SW 1271 (cell line): Measurements from ENCODE around the gene TNNT3.
"Not testable (repeated sequence)": the region's sequence is repeated elsewhere in the genome, so short reads cannot be mapped to it uniquely, and the experiment has no call there.

Source experiments
- DNase-seq, 2 experiments: peaks; one replicate each; lab custom pipeline; 2025; lab: John Stamatoyannopoulos, UW

TNNT3 gene

DNA sequence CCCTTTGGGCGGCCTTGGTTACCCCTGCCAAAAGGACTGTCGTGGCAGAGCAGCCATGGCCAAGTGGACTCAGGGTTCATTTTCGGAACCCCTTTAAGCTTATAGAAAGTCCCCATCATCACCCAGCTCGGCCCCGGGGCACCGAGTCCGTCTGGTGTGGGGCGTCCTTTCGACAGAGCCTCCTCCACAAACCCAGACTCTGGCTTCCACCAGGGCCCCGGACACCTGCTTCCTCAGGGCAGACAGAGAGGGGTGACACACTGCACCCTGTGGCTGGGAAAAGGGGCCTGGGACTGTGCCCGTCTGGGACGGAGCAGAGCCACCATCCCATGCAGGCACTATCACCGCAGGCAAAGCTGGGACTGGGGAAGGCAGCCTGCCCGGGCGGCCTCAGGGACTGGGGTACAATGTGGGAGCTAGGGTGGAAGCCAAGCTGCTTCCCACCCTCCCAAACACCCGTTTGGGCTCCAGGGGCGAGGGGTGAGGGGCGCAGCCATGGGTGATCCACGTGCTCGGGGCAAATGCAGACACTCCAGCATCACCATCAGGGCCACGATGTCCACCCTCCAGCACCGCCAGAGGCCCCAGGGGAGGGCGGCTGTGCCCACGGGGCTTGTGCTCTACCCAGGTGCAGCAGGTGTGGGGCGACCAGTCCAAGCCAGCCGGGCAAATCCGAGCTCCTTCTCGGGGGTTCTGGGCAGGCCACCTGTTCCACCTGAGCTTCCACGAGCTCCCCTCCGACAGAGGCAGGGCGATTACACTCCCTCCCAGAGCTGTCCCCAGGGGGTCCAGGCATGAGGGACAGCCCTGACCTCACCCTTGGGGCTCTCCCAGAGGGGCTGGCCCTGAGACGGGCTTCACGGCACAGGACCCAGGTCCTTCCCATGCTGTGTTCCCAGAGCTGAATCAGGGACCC is 15.9 kb downstream of the TNNT3 start:
- no peak for DNase-seq

DNA sequence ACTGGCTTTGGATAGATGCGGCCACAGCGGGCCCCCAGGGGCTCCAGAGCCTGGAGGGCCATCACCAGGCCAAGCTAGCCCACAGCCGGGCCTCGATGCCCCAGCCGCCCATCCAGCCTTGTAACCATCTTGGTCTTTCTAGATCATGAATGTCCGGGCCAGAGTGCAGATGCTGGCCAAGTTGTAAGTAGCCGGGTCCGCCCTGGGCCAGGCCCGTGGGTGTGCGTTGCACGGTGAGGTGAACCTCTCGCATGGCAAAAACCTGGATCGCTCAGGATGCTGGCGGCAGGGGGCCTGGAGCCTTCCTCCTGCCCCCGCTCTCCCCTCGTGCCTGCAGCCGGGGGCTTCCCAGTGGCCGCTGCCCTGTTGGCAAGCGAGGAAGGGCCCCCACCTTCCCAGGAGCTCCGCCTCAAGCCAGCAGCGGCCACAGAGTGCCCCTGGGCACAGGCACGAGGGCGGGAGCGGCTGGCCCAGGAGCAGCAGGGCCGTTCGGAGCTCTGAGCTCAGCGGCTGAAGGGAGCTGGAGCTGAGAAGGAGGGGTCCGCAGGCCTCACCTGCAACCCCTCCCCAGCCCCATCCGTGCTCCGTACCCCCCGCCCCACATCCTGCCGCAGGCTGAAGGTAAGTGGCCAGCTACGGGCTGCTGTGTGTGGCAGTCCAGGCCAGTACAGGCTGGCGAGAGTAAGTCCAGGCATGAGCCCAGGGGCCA is 16.7 kb downstream of the TNNT3 start:
- no peak for DNase-seq

DNA sequence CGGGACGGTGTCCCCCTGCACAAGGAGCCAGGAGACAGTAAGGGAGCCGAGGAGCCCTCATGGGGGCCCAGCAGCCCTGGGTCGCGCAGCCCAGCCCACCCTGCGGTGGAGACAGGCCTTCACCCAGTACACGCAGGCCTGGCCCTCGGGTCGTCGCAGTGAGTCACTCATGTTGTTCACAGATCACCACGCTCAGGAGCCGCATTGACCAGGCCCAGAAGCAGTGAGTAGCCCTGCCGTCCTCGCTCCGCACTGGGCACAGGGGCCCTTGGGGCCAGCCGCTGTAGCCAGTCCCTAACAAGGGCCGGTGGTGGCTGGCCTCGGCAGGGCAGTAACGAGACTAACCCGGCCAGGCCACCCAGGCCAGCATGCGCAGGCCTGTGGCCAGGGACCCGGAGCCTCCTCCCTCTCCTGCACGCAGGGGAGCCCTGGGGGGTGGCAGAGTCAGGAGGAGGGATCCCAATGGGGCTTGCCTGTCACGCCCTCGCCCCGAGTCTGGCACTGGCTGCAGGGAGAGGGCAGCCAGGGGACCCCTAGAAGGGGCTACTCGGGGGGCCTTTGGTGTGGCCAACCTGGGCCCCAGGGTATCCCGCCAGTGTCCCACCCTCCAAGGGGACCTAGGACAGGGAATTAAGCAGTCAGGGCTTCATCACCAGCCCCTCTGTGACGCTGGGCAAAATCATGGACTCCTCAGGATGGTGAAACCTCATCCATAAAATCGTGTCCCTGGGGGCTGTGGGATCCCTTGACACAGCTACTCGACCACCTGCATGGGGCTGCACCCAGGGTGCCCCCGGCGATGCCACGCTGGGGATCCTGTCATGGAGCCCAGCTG is 17.5 kb downstream of the TNNT3 start:
- no peak for DNase-seq

DNA sequence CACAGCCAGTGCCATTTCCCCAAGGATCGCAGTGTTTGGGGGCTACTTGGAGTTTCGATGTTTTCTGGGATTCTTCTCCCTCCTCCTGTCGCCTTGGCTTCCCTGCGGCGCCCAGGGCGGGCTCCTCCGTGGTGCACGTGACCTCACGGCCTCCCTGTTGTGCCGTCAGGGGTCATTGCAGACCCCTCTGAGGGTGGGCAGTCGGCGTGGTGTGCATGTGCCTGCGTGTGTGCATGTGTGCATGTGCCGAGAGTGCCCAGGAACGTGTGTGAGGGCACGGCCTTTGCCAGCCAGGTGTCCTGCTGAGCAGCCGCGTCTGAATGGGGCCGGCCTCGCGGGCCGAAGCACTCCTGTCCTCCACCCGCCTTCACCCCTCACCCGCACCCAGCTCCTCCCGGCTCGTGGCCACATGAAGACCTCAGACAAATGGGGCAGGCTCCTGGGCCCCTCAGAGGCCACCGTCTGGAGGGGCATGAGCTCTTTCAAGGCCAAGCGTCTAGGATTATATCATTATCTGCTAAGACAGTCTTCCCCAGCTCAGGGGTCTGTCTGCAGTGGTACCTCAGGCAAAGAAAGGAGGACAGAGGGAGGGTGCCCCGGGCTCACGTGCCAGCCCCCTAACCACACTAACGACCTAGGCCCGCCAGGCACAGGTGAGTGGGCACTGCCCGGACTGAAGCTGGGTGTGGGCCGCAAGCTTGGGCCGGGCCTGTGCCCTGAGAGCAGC is 18.3 kb downstream of the TNNT3 start:
- no peak for DNase-seq

DNA sequence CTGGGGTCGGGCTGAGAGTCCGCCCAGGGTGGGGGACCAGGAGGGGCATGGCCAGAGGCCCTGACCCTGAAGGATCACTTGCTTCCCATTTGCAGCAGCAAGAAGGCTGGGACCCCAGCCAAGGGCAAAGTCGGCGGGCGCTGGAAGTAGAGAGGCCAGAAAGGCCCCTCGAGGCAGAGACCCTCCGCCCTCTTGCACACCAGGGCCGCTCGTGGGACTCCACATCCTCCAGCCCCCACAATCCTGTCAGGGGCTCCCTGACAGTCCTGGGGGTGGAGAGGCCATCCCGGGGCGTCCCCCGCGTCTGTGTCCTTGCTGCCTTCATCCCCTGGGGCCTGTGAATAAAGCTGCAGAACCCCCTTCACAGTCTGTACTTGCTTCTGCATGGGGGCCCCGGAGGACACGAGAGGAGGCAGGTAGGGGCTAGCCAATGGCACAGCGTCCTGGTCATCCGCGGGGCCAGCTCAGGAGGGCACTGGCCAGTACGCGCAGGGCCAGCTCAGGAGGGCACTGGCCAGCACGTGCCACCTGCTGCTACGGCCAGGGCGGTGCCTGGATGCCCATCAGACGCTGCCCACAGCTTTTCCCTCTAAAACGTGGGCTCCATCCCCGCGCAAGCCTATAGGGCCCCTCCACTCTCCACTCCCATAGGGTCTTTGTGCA is 19.0 kb downstream of the TNNT3 start:
- no peak for DNase-seq

DNA sequence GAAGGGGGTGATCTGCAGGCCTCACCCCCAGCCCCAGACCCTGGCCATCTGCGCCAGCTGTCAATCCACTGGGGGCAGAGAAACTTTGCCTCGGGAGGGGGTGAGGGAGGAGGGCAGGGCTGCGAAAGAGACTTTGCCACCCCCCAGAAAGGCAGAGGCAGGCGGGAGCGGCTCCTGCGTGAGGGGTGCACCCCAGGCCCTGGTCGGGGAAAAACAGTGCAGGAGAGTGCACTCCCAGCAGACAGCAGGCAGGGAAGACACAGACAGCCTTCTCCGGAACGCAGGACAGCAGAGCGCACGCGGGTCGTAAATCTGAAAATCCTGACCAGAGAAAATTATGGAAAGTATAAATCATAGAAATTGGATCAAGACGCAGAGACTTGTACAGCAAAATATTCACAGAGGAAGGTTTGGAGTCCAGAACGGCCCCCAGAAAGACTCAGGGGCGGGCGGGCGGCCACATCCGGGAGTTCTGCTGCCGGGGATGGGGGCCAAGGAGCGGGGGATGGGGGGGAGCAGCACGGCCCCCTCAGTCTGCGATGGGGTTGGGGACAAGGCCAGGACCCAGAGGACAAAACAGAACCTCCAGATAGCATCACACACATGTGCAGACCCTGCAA is 19.6 kb downstream of the TNNT3 start:
- DNase-seq: no peak

DNA sequence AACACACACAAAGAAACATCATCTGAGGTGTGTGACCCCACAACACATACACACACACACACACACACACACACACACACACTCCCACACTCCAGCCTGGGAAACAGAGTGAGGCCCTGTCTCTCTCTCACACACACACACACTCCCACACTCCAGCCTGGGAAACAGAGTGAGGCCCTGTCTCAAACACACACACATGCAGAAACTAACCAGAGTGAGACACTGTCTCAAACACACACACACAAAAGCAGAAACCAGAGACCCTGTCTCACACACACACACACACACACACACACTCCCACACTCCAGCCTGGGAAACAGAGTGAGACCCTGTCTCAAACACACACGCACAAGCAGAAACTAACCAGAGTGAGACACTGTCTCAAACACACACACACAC is 20.3 kb downstream of the TNNT3 start:
- not testable (repeated sequence) for DNase-seq

DNA sequence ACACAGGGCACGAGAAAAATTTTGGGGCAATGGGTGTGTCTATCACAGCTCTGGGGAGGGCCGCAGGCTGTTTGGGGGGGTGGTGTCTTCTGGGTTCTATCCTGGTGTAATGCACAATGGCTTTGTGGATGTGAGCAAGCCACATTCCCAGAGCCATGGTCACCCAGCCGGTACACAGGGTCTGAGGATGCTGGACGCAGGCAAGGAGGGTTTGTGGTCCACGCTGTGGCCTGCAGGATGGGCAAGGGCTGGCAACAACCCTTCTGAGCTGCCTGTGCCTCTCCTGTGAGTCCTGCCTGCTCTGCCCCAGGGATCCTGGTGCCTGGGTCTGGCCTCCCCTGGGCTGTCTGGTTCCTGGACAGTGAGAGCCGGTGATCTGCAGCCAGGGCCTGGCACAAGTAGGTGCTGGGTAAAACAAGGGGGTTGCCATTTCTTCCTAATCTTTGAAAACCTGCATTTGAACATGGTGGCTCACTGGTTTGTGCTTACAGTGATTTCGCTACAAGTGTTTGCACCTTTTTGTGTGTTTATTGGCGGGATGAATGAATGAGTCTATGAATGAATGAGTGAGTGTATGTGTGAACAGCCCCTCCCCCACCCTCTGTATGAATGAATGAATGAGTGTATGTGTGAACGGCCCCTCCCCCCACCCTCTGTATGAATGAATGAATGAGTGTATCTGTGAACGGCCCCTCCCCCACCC is 23.2 kb downstream of the TNNT3 start:
- no peak for DNase-seq

DNA sequence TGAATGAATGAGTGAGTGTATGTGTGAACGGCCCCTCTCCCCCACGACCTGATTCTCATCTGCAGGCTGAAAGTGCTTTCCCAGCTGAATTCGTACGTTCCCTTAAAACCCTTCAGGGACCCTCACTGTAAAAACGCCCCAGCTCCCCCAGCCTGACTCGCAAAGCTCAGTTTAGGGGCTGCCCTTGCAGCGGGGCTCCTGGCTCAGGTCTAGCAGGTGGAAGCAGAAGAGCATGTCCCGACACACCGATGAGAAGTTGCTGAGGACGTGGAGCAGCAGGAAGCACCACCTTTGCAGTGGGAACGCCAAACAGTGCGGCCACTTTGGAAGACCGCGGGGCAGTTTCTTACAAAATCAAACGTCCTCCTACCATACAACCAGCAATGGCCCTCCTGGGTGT is 24.1 kb downstream of the TNNT3 start:
- no peak for DNase-seq

DNA sequence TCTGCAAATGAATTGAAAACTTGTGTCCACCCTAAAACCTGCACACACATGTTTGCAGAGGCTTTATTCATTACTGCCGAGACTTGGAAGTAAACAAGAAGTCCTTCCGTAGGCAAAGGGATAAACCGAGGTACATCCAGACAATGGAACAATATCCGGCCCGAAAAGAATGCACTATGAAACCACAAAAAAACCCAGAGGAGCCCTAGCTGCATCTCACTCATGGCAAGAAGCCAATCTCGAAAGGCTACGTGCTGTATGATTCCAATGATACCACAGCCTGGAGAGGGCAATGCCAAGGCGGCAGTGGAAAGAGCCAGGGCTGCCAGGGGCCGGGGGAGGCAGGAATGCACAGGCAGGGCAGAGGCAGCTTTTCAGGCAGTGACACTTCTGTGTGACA is 24.5 kb downstream of the TNNT3 start:
- no peak for DNase-seq

DNA sequence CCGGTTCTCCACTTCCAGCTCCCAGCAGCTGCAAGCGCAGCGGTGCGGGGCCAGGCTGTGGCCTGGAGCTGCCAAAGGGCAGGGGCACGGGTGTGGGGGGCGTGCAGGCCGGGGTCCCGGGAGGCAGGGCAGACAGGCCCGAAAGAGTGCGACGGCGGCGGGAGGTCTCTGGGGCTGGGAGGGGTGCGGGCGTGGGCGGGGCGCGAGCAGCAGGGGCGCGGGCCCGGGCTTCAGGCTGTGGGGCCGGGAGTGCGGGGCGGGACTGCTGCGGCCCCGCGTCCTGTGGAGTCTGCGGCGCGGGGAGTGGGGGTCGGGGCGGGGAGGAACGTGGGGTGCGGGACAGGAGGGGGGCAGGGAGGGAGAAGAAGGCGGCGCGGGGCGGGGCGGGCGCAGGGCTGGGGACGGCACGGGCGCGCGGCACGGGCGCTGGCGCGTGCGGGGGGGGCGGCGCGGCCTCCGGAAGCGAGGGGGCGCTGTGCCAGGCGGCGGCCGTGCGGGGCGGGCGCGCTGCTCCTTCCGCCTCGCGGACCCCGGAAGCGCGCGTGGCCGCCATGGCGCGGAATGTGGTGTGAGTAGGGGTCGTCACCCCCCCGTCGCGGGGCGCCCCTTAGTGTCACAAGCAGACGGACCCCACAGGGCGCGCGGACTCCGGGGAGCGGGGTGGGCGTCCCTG is 27.4 kb downstream of the TNNT3 start, which contains the start of gene MRPL23:
Gene MRPL23 (plus strand): TSS at position 521 of the 673 bp plus-strand sequence. CDS start 31 bp downstream, at position 552.
- no peak for DNase-seq

DNA sequence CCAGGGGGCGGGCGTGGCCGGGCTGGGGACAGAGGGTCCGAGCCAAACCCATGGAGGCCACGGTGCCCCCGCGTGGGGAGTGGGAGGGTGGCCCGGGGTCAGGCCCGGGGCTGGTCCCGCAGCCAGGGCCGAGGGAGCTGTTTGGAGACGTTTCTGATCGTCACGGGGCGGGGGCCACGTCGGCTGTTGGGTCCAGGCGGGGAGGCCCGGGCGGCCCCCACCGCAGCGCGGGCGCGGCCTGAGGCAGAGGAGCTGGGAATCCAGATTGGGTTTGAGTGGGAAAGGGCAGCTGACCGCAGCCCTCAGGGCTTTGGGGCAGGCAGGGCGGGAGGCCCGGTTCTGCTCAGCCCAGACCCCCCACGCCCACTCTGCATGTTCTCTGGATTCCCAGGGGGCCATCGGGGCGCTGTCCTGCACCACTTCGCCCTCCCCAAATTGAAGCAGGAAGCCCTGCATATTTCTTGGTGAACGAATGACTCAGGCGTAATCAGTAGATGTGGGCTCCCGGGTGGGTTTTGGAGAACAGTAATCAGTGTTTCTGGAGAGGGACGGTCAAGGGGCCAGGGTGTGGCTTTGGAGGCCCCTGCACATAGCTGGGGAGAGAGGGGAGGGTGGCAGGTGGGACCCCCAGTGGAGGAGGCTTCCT is 28.2 kb downstream of the TNNT3 start:
- no peak for DNase-seq

DNA sequence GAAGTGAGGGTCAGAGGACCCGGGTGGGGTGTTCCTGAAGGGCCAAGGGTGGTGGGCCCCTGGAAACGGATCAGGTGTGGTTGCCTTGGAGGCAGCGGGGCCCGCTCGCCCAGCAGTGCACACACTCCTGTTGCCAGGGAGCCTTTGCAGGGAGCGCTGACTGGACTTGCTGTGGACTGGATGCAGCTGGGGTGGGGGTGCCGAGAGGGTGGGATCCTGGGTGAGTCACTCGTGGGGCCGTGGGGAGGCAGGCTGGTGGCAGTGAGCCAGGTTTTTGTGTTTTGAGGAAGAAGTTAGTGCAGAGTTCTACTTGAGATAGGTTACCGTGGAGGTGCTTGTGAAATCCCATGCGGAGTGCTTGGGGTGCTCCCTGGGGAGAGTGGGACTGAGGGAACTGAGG is 28.9 kb downstream of the TNNT3 start:
- DNase-seq: no peak

DNA sequence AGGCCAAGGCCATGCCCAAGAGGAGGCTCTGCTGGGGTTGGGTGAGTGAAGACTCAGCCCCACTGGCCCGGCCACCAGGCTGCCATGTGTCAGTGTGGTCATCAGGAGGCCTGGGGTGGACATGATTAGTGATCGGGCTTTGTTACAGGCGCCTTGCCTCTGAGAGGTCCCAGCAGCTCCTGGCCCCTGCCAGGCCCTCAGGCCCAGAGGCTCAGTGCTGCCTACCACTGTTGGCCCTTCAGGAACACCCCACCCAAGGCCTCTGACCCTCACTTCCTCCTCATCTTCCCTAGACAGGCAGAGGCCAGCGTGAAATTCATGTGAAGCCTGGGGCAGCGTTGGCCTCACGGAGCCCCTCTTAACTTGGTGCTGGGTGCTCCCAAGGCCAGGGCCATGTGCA is 29.8 kb downstream of the TNNT3 start:
- no peak for DNase-seq

DNA sequence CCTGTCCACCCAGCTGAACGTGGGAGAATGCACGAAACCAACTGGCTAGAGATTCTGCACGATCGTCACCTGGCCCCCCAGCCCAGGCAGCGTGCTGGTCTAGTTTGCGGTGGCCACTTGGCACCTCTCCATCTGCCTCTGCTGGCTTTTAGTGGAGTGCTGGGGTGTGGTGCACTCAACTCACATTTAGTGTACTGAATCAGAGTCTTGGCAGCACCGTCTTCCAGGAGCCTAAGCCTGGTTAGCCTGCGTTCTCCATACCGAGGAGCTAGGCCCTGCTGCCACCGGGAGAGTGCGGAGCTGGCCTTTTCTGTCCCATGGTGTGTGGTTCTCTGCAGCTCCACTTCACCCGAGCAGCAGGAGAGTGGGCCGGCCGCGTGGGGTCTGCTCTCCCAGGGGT is 30.4 kb downstream of the TNNT3 start:
- DNase-seq: no peak

DNA sequence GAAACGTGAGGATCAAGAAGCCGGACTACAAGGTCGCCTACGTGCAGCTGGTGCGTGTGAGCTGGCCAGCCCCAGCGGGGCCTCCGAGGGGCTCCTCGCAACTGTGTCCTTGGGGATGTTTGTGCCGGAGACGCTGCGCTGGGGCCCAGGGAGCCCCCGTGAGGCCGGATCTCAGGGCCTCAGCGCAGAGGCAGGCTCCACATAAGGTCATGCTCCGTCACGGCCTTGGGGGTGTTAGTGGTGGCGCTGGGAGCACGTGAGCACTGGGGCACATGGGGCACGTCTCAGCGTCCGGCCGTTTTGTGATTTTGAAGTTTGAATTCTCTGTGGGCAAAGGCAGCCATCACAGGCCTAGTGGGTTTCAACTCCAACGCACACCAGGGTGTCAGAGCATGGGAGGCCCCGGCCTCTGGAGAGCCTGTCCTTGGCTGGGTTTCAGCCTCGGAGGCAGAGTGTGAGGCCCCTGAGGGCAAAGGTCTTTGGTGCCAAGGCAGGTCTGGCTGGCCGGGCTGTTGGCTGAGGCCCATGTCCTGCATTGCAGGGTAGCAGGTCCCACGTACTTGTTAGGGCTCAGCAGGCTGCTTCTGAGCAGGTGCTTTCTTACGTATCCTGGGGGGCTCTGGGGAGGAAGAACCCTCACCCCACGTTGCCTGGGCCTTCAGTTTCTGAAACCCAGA is 33.4 kb downstream of the TNNT3 start:
- DNase-seq: no peak

DNA sequence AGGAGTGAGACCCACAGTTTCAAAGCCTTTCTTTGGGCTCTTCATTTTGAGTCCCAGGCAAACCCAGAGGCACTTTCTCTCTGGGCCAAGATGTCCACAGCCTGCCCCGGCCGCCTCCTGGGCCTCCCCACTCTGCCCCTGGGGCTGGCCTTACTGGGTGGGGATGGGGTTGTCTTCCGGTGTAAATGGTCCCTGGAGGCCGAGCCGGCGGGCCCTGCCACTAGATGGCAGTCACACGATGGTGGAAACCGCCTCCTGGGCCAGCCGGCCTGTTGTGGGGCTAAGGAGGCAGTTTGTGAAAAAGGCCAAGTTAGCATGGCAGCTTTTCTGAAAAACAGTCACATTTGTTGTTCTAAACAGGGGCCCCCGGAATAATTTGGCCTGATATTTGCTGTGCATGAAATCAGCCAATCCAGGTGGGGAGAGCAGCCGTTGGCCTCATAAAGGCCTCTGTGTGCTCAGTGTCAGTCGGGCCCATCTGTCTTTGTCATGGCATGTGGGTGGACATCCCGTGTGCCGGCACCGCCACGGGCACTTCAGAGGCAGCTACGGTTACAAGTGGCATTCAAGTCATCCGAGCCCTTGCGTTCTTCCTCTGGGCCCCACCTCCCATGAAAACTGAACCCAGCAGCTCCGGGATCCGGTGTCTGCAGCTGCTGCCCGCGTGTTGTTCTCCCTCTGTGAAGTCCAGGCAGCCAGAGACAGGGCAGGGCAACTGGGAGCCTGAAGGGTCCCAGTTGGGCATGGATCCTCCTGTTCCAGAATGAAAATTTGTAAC is 34.2 kb downstream of the TNNT3 start:
- no peak for DNase-seq

DNA sequence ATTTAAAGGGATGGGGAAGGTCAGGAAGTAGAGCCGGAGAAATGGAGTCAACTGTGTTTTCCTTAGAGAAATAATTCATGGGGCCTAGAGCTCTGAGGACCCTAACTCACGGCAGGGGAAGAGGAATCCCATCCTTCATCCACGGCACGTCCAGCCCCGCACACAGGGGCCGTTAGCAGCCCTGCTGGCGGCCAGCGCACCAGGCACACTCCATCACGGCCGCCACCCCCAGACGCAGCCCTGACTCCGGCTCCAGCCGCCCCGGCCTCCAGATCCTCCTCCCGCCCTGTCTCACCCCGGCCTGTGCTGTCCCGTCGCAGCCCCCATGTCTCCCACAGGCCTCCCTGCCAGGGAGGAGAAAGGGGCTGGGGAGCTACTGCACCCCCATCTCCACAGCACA is 38.9 kb downstream of the TNNT3 start:
- no peak for DNase-seq
